MM.1S (cell line): ENCODE results near the gene SEPTIN2.

Experiments
- EZH2 ChIP-seq: fragments of 300-600 bp; sonication (generic); optimal IDR thresholded peaks from 2 replicates; pipeline ENCODE3; 2017; ENCODE audit warnings: low read depth, mild to moderate bottlenecking, antibody characterized with exemption, low read length, mixed read lengths
- TF ChIP-seq, protein P1 (sequence below): fragments of 300-600 bp; sonication (generic); IDR thresholded peaks from 2 replicates; pipeline ENCODE4 v1.5.1; 2016; ENCODE audit warnings: antibody characterized with exemption, low read length, mixed read lengths

DNA sequence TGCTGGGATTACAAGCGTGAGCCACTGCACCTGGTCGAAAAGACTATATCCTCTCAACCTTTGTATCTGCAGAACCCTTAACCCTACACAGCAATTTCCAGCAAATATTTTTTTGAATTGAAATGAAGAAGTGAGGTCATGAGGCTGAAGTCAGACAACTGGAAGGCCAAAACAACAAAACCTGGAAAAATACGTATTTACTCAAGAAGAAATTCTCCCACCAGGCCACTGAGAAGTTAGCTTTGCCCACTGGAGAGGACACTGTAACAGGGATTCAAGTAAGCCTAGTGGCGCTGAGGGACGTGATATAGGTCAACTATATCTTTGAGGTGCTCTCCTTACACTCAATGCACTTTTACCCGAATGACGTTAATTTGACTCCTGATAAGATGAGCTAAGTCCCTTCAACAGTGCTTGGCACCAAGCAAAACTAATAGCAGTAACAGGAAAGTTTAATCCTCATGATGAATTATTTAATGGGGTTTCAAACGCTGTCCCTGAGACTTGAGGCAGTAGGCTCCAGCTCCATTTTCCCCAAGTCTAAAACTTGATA, 2.1 kb upstream of the SEPTIN2 start:
- TF ChIP-seq, protein P1, sequence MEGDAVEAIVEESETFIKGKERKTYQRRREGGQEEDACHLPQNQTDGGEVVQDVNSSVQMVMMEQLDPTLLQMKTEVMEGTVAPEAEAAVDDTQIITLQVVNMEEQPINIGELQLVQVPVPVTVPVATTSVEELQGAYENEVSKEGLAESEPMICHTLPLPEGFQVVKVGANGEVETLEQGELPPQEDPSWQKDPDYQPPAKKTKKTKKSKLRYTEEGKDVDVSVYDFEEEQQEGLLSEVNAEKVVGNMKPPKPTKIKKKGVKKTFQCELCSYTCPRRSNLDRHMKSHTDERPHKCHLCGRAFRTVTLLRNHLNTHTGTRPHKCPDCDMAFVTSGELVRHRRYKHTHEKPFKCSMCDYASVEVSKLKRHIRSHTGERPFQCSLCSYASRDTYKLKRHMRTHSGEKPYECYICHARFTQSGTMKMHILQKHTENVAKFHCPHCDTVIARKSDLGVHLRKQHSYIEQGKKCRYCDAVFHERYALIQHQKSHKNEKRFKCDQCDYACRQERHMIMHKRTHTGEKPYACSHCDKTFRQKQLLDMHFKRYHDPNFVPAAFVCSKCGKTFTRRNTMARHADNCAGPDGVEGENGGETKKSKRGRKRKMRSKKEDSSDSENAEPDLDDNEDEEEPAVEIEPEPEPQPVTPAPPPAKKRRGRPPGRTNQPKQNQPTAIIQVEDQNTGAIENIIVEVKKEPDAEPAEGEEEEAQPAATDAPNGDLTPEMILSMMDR = no peak
- TF ChIP-seq EZH2 = no peak
